22Rv1 (cell line): Measurements from ENCODE around the gene C11orf58.

Experiments used
- H3K27ac ChIP-seq: fragments of 450-650 bp; 2 replicates; pipeline ENCODE4 v1.5.1; 2017
- ZFX ChIP-seq: fragments of 450-650 bp; IDR thresholded peaks from 2 replicates; pipeline ENCODE4 v1.6.1; 2017; ENCODE audit warnings: antibody characterized with exemption, borderline replicate concordance
- TF ChIP-seq, protein P1 (sequence below): fragments of 450-650 bp; IDR thresholded peaks from 2 replicates; pipeline ENCODE4 v1.5.1; 2017; ENCODE audit warnings: mild to moderate bottlenecking

Gene C11orf58

DNA sequence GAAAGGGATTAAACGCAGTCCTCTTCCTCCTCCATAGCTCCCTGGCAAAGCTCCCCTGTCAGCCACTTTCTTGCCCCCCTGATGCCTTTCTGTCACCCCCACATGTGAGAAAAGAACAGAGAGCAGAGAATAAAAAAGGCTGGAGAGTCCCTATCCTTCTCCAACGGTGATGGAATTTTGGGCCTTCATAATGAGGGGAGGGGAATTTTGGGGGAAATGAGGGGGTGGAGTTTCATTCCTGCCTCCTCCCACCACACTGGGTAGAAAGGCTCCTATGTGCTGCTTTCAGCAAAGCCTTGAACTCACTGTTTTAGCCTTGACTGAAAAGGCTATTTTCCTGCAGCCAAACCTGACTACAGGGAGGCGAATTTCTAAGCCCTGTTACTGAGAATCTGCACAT is 59.3 kb downstream of the C11orf58 start:
- TF ChIP-seq, protein P1, sequence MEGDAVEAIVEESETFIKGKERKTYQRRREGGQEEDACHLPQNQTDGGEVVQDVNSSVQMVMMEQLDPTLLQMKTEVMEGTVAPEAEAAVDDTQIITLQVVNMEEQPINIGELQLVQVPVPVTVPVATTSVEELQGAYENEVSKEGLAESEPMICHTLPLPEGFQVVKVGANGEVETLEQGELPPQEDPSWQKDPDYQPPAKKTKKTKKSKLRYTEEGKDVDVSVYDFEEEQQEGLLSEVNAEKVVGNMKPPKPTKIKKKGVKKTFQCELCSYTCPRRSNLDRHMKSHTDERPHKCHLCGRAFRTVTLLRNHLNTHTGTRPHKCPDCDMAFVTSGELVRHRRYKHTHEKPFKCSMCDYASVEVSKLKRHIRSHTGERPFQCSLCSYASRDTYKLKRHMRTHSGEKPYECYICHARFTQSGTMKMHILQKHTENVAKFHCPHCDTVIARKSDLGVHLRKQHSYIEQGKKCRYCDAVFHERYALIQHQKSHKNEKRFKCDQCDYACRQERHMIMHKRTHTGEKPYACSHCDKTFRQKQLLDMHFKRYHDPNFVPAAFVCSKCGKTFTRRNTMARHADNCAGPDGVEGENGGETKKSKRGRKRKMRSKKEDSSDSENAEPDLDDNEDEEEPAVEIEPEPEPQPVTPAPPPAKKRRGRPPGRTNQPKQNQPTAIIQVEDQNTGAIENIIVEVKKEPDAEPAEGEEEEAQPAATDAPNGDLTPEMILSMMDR: no peak
- TF ChIP-seq ZFX: no peak

DNA sequence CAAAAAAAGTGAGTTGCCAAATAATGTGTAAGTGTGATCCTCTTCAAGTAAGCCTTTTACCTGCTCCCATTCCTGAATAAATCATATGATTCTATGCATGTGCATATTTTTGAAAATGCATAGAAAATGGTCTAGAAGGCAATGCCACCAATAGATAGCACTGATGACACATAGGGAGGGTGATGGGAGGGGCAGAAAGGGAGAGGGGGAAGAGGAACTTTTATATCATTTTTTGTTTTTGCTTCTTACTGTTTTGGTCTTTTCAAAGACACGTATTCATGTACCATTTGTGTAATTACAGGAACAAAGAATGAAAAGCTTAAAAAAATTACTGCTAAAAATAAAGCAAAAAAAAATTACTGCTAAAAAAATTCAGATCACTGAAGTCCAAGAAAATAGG is 60.8 kb downstream of the C11orf58 start:
- no peak overlapping the region for H3K27ac ChIP-seq
- TF ChIP-seq, protein P1: no peak
- no peak for TF ChIP-seq ZFX

More for the DNA sequence above, 59.3 kb downstream of the C11orf58 start:
- H3K27ac ChIP-seq: no peak overlapping the region

DNA sequence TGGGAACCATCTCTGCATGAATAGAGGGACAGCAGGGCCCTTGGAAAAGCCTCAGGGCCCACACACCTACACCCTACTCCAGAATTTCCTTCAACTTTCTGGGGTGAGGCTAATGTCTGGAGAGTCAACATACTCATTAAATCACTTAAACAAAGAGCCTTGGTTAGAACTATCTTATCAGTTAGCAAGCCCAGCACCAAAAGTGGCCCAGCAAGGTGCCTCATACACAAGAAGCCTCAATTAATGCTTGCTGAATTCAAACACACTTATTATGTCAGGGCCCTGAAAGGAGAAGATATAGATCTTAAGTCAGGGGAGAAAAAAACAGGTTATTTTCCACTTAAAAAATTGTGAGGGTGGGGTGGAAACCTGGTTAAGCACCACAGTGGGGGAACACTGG is 61.4 kb downstream of the C11orf58 start:
- no peak for TF ChIP-seq ZFX
- TF ChIP-seq, protein P1: no peak
- H3K27ac ChIP-seq: no peak overlapping the region

DNA sequence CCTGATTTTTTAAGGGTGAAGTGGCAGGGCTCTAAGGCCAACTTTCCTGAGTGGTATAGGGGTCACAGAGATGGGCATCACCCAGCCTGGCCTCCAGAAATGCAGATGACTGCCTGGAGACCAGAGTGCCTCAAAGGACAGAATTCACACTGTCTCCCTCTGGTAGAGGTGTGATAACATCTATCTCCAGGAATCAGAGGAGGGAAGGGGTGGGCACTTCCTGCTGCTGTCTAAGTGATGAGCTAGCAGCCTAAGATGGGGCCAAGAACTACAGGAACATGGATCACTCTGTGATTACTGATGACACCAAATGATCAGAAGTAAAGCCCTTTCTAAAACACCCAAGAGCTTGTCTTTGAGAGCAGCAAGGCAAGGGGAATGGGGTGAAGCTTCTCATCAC is 61.9 kb downstream of the C11orf58 start:
- TF ChIP-seq, protein P1: no peak
- TF ChIP-seq ZFX: no peak
- H3K27ac ChIP-seq: no peak overlapping the region

DNA sequence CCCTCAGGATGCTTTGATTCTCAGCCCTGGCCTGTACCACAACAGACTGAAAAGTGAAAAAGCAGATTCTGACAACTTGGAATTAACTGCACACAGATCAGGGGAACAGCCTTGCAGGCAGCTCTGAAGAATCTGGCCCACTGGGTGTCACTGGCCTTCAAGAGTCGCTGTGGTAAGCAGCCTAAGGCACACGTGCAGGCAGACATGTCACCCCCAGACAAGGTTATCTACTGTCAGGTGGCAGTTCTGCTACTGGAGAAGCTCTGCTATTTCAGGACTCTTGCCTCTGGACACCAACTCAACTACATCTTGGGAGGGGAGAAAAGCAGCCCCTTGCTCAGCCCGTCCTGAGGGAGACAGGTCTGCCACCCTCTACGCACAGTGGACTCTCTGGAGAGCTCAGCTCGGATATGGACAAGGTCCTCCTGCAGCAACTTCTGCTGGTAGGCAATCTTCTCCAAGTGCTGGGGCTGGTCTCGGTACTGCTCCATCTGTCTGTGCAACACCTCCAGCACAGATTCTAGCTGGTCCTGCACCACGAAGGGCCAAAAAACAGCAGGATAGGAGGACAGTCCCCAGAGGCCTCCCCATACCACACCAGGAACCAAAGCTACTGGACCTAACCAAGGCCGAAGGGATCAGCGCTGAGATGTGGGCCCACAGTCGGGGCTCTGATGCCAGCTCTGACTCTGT is 63.0 kb downstream of the C11orf58 start:
- no peak for TF ChIP-seq ZFX
- TF ChIP-seq, protein P1: no peak
- H3K27ac ChIP-seq: no peak overlapping the region

DNA sequence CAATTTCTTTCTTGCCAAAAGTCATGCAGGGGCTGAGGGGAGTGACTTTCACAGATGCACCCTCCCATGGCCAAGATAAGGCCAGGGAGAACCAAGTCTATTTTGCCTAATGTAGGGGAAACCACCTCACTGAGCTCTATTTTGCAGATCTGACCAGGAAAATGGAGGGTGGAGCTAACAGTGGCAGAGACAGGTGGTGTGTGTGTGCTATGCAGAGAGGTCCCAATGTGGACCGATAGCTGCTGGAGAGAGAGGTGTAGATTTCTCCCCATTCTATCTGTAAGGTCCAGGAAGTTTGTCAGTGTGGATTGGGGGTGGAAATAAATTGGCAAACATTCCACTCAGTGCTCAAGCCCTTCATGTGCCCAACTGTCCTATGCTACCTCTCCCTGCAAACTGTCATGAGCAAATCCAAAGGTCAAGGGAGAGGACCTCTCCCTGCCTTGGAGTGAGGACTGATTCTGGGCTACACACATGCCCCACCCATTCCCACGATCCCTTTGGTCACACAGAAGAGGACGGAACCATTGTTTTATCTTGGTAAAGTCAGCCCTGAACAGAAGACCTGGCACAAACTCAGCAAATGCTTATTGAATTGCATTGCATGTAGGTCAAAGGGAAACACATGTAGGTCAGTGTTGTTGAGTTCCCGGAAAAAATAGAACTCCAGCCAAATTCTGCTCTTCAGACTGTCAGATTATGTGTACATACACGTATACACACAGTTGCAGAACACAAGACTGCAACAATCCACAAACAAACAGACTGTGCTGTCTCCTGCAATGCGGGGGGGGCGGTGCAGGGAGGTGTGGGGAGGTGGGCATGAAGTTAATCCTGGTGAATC is 65.9 kb downstream of the C11orf58 start:
- H3K27ac ChIP-seq: no peak overlapping the region
- no peak for TF ChIP-seq ZFX
- TF ChIP-seq, protein P1: no peak

DNA sequence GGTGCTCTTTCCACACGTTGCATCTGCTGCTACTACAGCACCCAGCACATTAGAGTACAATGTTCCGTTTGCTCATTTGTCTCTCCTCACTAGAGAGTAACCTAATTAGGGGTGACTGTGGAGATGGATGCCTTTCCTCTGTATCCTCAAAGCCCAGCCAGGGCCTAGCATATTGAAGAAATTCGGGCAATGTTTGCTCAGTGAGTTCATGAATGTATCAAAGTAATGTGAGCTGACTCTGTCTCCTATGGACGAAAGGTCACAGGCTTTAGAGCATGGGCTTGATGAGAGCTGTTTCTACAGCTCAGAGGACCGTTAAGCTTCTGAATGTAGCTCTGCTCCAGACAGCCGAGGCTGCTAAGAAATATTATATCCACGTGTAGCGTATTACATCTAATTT is 67.5 kb downstream of the C11orf58 start:
- H3K27ac ChIP-seq: no peak overlapping the region

More for the DNA sequence above, 67.5 kb downstream of the C11orf58 start:
- TF ChIP-seq ZFX: no peak
- TF ChIP-seq, protein P1: no peak
